Thoracic aorta (tissue), 2 donors: Measurements from ENCODE around the gene MAPK14. TPM values are rescaled to one million over a fixed set of nuclear protein-coding genes. Genes with fewer than 3 reads are reported as not detected.

Experiments
- ATAC-seq: fragments of 150-250 bp; one replicate; pipeline ENCODE4 v1.8.0; 2017; ENCODE audit warnings: low read depth; ENCODE audit not compliant: insufficient number of reproducible peaks, low FRiP score
- DNase-seq: peaks from one replicate; pipeline ENCODE4 v3.0.0-alpha.2; 2020; ENCODE audit warnings: low spot score
- H3K27ac ChIP-seq, 2 donors: fragments of 200-600 bp; sonication (generic); 1 replicate in 1 of 2; 2 replicates in 1 of 2; pipeline ENCODE4 v1.5.1; 2016; ENCODE audit warnings: mild to moderate bottlenecking in 2 of 2, moderate library complexity in 2 of 2
- H3K27me3 ChIP-seq: fragments of 200-600 bp; sonication (generic); replicated peaks from 2 replicates; pipeline ENCODE4 v1.6.0; 2016; ENCODE audit warnings: mild to moderate bottlenecking; ENCODE audit not compliant: insufficient read depth
- H3K36me3 ChIP-seq: fragments of 200-600 bp; sonication (generic); one replicate; pipeline ENCODE4 v1.5.1; 2016
- H3K4me1 ChIP-seq, 2 donors: fragments of 200-600 bp; sonication (generic); 1 replicate in 1 of 2; 2 replicates in 1 of 2; pipeline versions ENCODE4 v1.5.1 to v1.6.0; 2016; ENCODE audit warnings: low read depth in 2 of 2, mild to moderate bottlenecking in 1 of 2; ENCODE audit not compliant: control insufficient read depth in 1 of 2
- H3K4me3 ChIP-seq: fragments of 200-600 bp; sonication (generic); 2 replicates; pipeline ENCODE4 v1.5.1; 2016; ENCODE audit warnings: mild to moderate bottlenecking
- H3K9me3 ChIP-seq: fragments of 200-600 bp; sonication (generic); 2 replicates; pipeline ENCODE4 v1.5.1; 2016
- CTCF ChIP-seq: fragments of 200-600 bp; sonication (generic); IDR thresholded peaks from one replicate; pipeline ENCODE4 v1.5.1; 2019; ENCODE audit warnings: antibody characterized with exemption
- total RNA-seq, 2 donors: library from RNA; depleted of rRNA; stranded (reverse); fragments of >200 nt; gene quantifications; one replicate each; pipeline versions ENCODE4 v1.1.0 to v1.2.3, GENCODE V29; 2016

Gene MAPK14
- total RNA-seq, 2 donors from 2014 or later = 61.9 to 106 TPM

- H3K4me1 ChIP-seq = peaks cover 29 to 48% of the 10 kb centered on the region in 2 donors
- no peaks in the 10 kb centered on the region for H3K9me3 ChIP-seq
- no peak overlapping the region for H3K27ac ChIP-seq
- no peak overlapping the region for H3K4me3 ChIP-seq
- DNase-seq (no peak), ATAC-seq (no peak)
- TF ChIP-seq CTCF = no peak
- H3K36me3 ChIP-seq = peaks cover 7% of the 10 kb centered on the region
- no peaks in the 10 kb centered on the region for H3K27me3 ChIP-seq
Measured at GRCh38 chr6:36063318-36064060, 35.9 kb downstream of the MAPK14 start.

- H3K4me1 ChIP-seq = peaks cover 30 to 49% of the 10 kb centered on the region in 2 donors
- H3K27me3 ChIP-seq = no peaks in the 10 kb centered on the region
- H3K4me3 ChIP-seq = no peak overlapping the region
- peaks cover under 1% of the 10 kb centered on the region for H3K36me3 ChIP-seq
- no peak for TF ChIP-seq CTCF
- H3K27ac ChIP-seq = no peak overlapping the region
- no peak for ATAC-seq
- no peak for DNase-seq
- no peaks in the 10 kb centered on the region for H3K9me3 ChIP-seq
Measured at GRCh38 chr6:36064770-36065396, 37.3 kb downstream of the MAPK14 start.

DNA sequence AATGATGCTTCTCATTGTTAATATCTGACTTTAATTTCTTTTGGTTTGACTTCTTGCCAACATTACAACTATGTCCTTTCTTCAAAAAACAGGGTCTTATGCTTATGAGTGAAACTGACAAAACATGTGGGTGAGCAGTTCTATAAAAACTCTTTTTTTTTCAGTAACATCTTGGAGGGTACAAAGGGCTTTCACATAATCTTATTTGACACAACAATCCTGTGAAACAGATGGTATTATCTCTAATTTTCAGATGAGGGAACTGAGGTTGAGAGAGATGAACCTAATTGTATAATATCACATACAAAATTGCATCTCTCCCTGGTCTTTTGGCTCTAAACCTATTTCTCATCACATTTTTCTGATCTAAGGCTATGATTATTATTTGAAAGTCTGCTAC lies 38.3 kb downstream of the MAPK14 start:
- Histone ChIP-seq H3K27ac (no peak overlapping the region), H3K4me1 (peaks cover 30 to 56% of the 10 kb centered on the region in 2 donors), H3K4me3 (no peak overlapping the region), H3K9me3 (no peaks in the 10 kb centered on the region), H3K27me3 (no peaks in the 10 kb centered on the region), H3K36me3 (no peaks in the 10 kb centered on the region)
- no peak for DNase-seq
- no peak for TF ChIP-seq CTCF
- no peak for ATAC-seq

- Histone ChIP-seq H3K9me3 (no peaks in the 10 kb centered on the region), H3K36me3 (no peaks in the 10 kb centered on the region), H3K4me1 (peaks cover 30 to 50% of the 10 kb centered on the region in 2 donors), H3K27me3 (no peaks in the 10 kb centered on the region), H3K27ac (no peak overlapping the region), H3K4me3 (no peak overlapping the region)
- TF ChIP-seq CTCF = no peak
- no peak for ATAC-seq
- no peak for DNase-seq
Measured at GRCh38 chr6:36066817-36067216, 39.2 kb downstream of the MAPK14 start.

GRCh38 chr6:36067374-36068011 lies 39.9 kb downstream of the MAPK14 start:
- Histone ChIP-seq H3K27ac (no peak overlapping the region), H3K9me3 (no peaks in the 10 kb centered on the region), H3K27me3 (no peaks in the 10 kb centered on the region), H3K4me3 (no peak overlapping the region), H3K4me1 (peaks cover 30 to 46% of the 10 kb centered on the region in 2 donors), H3K36me3 (no peaks in the 10 kb centered on the region)
- no peak for TF ChIP-seq CTCF
- no peak for ATAC-seq
- DNase-seq = no peak
